DOHH2 (cell line): ENCODE results near the gene LAMA2.

Source experiments
- H3F3A ChIP-seq: fragments of 200-600 bp; sonication (generic), shearing (Covaris generic); 2 replicates; pipeline ENCODE4 v1.6.0; 2016; ENCODE audit warnings: antibody characterized with exemption, mild to moderate bottlenecking; ENCODE audit not compliant: control insufficient read depth, insufficient read depth
- H3K27ac ChIP-seq: fragments of 200-600 bp; sonication (generic); 2 replicates; pipeline ENCODE4 v1.5.1; 2014; ENCODE audit warnings: low read depth, mild to moderate bottlenecking, low read length, moderate library complexity
- H3K27me3 ChIP-seq: fragments of 200-600 bp; sonication (generic); 2 replicates; pipeline ENCODE4 v1.6.1; 2014; ENCODE audit warnings: mild to moderate bottlenecking, low read length, mixed read lengths; ENCODE audit not compliant: control insufficient read depth
- H3K36me3 ChIP-seq: fragments of 200-600 bp; sonication (generic); 2 replicates; pipeline ENCODE4 v1.6.1; 2014; ENCODE audit warnings: mild to moderate bottlenecking, low read length, moderate library complexity, mixed read lengths; ENCODE audit not compliant: control insufficient read depth
- H3K4me1 ChIP-seq: fragments of 200-600 bp; sonication (generic); 2 replicates; pipeline ENCODE4 v1.6.1; 2014; ENCODE audit warnings: mild to moderate bottlenecking, low read length, mixed read lengths; ENCODE audit not compliant: control insufficient read depth
- H3K4me2 ChIP-seq: fragments of 200-600 bp; sonication (generic); 2 replicates; pipeline ENCODE4 v1.6.0; 2014; ENCODE audit warnings: mild to moderate bottlenecking, low read length, moderate library complexity
- H3K4me3 ChIP-seq: fragments of 200-600 bp; sonication (generic); 2 replicates; pipeline ENCODE4 v1.5.1; 2014; ENCODE audit warnings: mild to moderate bottlenecking, low read length, mixed read lengths
- H3K79me2 ChIP-seq: fragments of 200-600 bp; sonication (generic); 2 replicates; pipeline ENCODE4 v1.6.1; 2014; ENCODE audit warnings: mild to moderate bottlenecking, low read length, mixed read lengths; ENCODE audit not compliant: control insufficient read depth
- H3K9me2 ChIP-seq: fragments of 200-600 bp; sonication (generic); replicated peaks from 2 replicates; pipeline ENCODE4 v1.6.1; 2014; ENCODE audit warnings: mild to moderate bottlenecking, low read length, mixed read lengths; ENCODE audit not compliant: control insufficient read depth
- H3K9me3 ChIP-seq: fragments of 200-600 bp; sonication (generic); 2 replicates; pipeline ENCODE4 v1.6.1; 2014; ENCODE audit warnings: antibody characterized with exemption, low read length, mixed read lengths; ENCODE audit not compliant: control insufficient read depth, insufficient read depth
- H4K20me1 ChIP-seq: fragments of 200-600 bp; sonication (generic); 2 replicates; pipeline ENCODE4 v1.6.0; 2014; ENCODE audit warnings: low read depth, mild to moderate bottlenecking, antibody characterized with exemption, low read length, moderate library complexity; ENCODE audit not compliant: control insufficient read depth, insufficient read depth
- EZH2phosphoT487 ChIP-seq: fragments of 200-600 bp; sonication (generic); IDR thresholded peaks from 2 replicates; pipeline ENCODE4 v1.6.1; 2017; ENCODE audit warnings: borderline replicate concordance, mild to moderate bottlenecking, antibody characterized with exemption, low read length, moderate library complexity, mixed read lengths
- TF ChIP-seq, protein P1 (sequence below): fragments of 200-600 bp; sonication (generic); IDR thresholded peaks from one replicate; pipeline ENCODE4 v1.5.1; 2014; ENCODE audit warnings: antibody characterized with exemption, mild to moderate bottlenecking, low read depth, low read length; ENCODE audit not compliant: poor library complexity, severe bottlenecking

Gene LAMA2

GRCh38 chr6:129242546-129242945 is 359.6 kb downstream of the LAMA2 start:
- no peak for TF ChIP-seq EZH2phosphoT487
- TF ChIP-seq, protein P1, sequence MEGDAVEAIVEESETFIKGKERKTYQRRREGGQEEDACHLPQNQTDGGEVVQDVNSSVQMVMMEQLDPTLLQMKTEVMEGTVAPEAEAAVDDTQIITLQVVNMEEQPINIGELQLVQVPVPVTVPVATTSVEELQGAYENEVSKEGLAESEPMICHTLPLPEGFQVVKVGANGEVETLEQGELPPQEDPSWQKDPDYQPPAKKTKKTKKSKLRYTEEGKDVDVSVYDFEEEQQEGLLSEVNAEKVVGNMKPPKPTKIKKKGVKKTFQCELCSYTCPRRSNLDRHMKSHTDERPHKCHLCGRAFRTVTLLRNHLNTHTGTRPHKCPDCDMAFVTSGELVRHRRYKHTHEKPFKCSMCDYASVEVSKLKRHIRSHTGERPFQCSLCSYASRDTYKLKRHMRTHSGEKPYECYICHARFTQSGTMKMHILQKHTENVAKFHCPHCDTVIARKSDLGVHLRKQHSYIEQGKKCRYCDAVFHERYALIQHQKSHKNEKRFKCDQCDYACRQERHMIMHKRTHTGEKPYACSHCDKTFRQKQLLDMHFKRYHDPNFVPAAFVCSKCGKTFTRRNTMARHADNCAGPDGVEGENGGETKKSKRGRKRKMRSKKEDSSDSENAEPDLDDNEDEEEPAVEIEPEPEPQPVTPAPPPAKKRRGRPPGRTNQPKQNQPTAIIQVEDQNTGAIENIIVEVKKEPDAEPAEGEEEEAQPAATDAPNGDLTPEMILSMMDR: no peak
- Histone ChIP-seq H3K9me3 (no peaks in the 10 kb centered on the region), H3K36me3 (no peaks in the 10 kb centered on the region), H3K27me3 (no peaks in the 10 kb centered on the region), H3K27ac (no peak overlapping the region), H4K20me1 (no peaks in the 10 kb centered on the region), H3K4me1 (no peaks in the 10 kb centered on the region), H3K4me2 (no peak overlapping the region), H3K79me2 (no peaks in the 10 kb centered on the region), H3K9me2 (no peaks in the 10 kb centered on the region), H3K4me3 (no peak overlapping the region), H3F3A (no peaks in the 10 kb centered on the region)

GRCh38 chr6:129243377-129243776 is 360.4 kb downstream of the LAMA2 start:
- H3K27ac ChIP-seq: no peak overlapping the region
- no peaks in the 10 kb centered on the region for H3K9me3 ChIP-seq
- no peaks in the 10 kb centered on the region for H3F3A ChIP-seq
- TF ChIP-seq, protein P1: no peak
- no peak for TF ChIP-seq EZH2phosphoT487
- no peak overlapping the region for H3K4me3 ChIP-seq
- no peaks in the 10 kb centered on the region for H3K79me2 ChIP-seq
- H4K20me1 ChIP-seq: no peaks in the 10 kb centered on the region
- no peak overlapping the region for H3K4me2 ChIP-seq
- H3K4me1 ChIP-seq: no peaks in the 10 kb centered on the region
- H3K27me3 ChIP-seq: no peaks in the 10 kb centered on the region
- H3K36me3 ChIP-seq: no peaks in the 10 kb centered on the region
- H3K9me2 ChIP-seq: no peaks in the 10 kb centered on the region

DNA sequence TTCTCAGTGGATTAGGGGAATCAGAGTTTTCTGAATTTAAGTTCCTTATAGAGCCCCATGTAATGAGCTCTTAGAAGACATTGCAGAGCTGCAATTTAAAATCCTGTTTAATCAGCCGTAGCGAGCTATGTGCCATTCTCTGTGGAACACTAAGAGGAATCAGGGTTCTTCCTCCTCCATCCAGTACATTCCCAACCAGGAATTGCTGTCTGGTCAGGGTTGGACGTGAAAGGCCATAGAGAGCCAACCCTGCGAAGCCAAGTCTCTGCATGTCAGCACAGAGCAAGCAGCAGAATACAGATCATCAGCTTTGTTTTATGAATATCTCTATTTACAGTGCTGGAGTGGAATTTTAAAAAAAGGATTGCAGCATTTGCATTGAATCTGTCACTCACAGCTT is 366.0 kb downstream of the LAMA2 start:
- Histone ChIP-seq H3K36me3 (no peaks in the 10 kb centered on the region), H4K20me1 (no peaks in the 10 kb centered on the region), H3K4me1 (no peaks in the 10 kb centered on the region), H3K9me3 (no peaks in the 10 kb centered on the region), H3K4me2 (no peak overlapping the region), H3K27me3 (peaks cover 5% of the 10 kb centered on the region; the same call in 1 of the 2 replicates), H3K4me3 (no peak overlapping the region), H3F3A (no peaks in the 10 kb centered on the region), H3K79me2 (no peaks in the 10 kb centered on the region), H3K27ac (no peak overlapping the region), H3K9me2 (no peaks in the 10 kb centered on the region)
- TF ChIP-seq EZH2phosphoT487: no peak
- TF ChIP-seq, protein P1: no peak
